Endodermal cell (in vitro differentiated cells): Measurements from ENCODE around the gene IL11. TPM values are rescaled to one million over a fixed set of nuclear protein-coding genes. Genes with fewer than 3 reads are reported as not detected.

Experiments
- DNase-seq: peaks from one replicate; pipeline ENCODE4 v3.0.0-alpha.2; 2017
- H3K27ac ChIP-seq: 2 replicates; pipeline ENCODE4 v1.5.1; 2013; ENCODE audit warnings: mild to moderate bottlenecking, low read depth, low read length, moderate library complexity
- H3K27me3 ChIP-seq: 2 replicates; pipeline ENCODE4 v1.6.1; 2013; ENCODE audit warnings: mild to moderate bottlenecking, low read length, moderate library complexity; ENCODE audit not compliant: insufficient read depth, control insufficient read depth, poor library complexity, severe bottlenecking
- H3K36me3 ChIP-seq: 2 replicates; pipeline ENCODE4 v1.7.0; 2013; ENCODE audit warnings: mild to moderate bottlenecking, low read length, moderate library complexity; ENCODE audit not compliant: control insufficient read depth, insufficient read depth
- H3K4me1 ChIP-seq: one replicate; pipeline ENCODE4 v1.7.0; 2013; ENCODE audit warnings: low read length; ENCODE audit not compliant: control insufficient read depth, insufficient read depth
- H3K4me3 ChIP-seq: 2 replicates; pipeline ENCODE4 v1.5.1; 2013; ENCODE audit warnings: mild to moderate bottlenecking, low read length, moderate library complexity
- H3K9ac ChIP-seq: 2 replicates; pipeline ENCODE4 v1.6.1; 2013; ENCODE audit warnings: mild to moderate bottlenecking, low read length, moderate library complexity; ENCODE audit not compliant: poor library complexity, severe bottlenecking; ENCODE audit errors: extremely low read depth
- H3K9me3 ChIP-seq: 2 replicates; pipeline ENCODE4 v1.6.1; 2013; ENCODE audit warnings: mild to moderate bottlenecking, low read length, moderate library complexity; ENCODE audit not compliant: control insufficient read depth
- H3K27ac Mint-ChIP-seq: 2 replicates; pipeline ENCODE4 v1.8.0; 2020; ENCODE audit warnings: mixed read lengths
- H3K27me3 Mint-ChIP-seq: 2 replicates; pipeline ENCODE4 v1.8.0; 2021; ENCODE audit warnings: mild to moderate bottlenecking, mixed read lengths; ENCODE audit not compliant: insufficient read depth
- H3K36me3 Mint-ChIP-seq: 2 replicates; pipeline ENCODE4 v1.8.0; 2020; ENCODE audit warnings: low read depth, mixed read lengths
- H3K4me1 Mint-ChIP-seq: 2 replicates; pipeline ENCODE4 v1.8.0; 2020; ENCODE audit warnings: mixed read lengths
- H3K4me3 Mint-ChIP-seq: 2 replicates; pipeline ENCODE4 v1.8.0; 2020; ENCODE audit warnings: mild to moderate bottlenecking, moderate library complexity, mixed read lengths
- H3K9me3 Mint-ChIP-seq: 2 replicates; pipeline ENCODE4 v1.8.0; 2020; ENCODE audit warnings: mild to moderate bottlenecking, mixed read lengths
- WGBS, 2 experiments: methylation state at CpG; one replicate each; pipeline versions ENCODE4 v1.1.5 to v1.1.7; 2013; ENCODE audit warnings: missing lambda C conversion rate in 2 of 2, mixed read lengths in 1 of 2; ENCODE audit not compliant: insufficient coverage in 1 of 2, insufficient read length in 1 of 2; 5-methylcytosine and 5-hydroxymethylcytosine counted together
- total RNA-seq, 2 donors: library from RNA; stranded (reverse); fragmentation: NEBNext Ultra II Directional in 1 of 2; extraction: Animal tissue kit (Norgen Biotek cat#: 25700) in 1 of 2; gene quantifications; 2 replicates in 1 of 2; 3 replicates in 1 of 2; pipeline ENCODE4 v1.2.1, GENCODE V29; 2021
- TF ChIP-seq, protein P1 (sequence below): fragments of 200-600 bp; sonication (generic); conservative IDR thresholded peaks from 2 replicates; pipeline ENCODE4 v1.5.0; 2021; ENCODE audit warnings: antibody characterized with exemption, mild to moderate bottlenecking

Gene IL11
- total RNA-seq, 2 donors from 2014 or later = 0.91 to 1.7 TPM

DNA sequence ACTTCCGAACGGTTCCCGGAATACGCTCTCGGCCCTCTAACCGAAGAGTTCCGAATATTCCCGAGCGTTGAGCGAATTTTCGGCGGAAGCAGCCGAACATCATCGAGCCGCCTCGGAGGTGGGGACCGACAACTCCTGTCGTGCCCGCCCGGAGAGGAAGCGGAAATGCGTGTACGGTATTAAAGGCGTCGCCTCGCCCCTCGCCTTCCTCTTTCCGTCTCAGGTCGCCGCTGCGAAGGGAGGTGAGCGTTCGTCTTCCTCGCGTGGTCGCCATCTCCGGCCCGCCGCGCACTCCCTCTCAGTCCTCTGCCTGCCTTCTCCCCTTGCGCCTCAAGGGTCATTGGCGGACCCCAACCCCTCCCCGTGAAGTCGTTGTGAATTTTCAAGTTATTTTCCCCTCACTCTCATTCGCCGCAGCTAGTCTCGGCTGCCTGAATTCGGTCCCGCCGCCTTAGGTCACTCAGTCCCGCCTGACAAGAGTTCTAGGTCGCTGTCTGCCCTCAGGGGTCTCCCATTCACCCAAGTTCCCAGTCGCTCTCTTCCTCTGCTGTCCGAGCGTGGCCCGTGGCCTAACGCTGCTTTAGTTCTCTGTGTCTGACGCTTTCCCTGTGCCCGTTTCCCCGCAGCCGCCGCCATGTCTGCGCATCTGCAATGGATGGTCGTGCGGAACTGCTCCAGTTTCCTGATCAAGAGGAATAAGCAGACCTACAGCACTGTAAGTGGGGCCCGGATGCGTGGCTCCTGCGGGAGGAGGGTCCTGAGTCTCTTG, 15.6 kb upstream of the IL11 start, which contains the start of gene RPL28:
TSS of gene RPL28 (plus strand) at position 209 of the 769 bp plus-strand sequence. CDS start at position 635, 426 bp downstream.
- Mint-ChIP-seq H3K4me3 (peak within 1 kb of the TSS; percentile 98), H3K9me3 (no peaks in the 10 kb centered on the region), H3K4me1 (peaks cover 43% of the 10 kb centered on the region), H3K27me3 (peaks cover 14% of the 10 kb centered on the region), H3K27ac (peak within 1 kb of the TSS; percentile 97), H3K36me3 (peaks cover 45% of the 10 kb centered on the region)
- peak within 1 kb of the TSS; percentile 88 for H3K9ac ChIP-seq
- peaks cover 21% of the 10 kb centered on the region for H3K4me1 ChIP-seq
- H3K36me3 ChIP-seq = peaks cover 43% of the 10 kb centered on the region
- WGBS, 2 experiments = 0% methylated on average over 54 to 68 of the region's 68 CpGs
- peak within 1 kb of the TSS; percentile 99 for H3K4me3 ChIP-seq
- H3K27me3 ChIP-seq = no peaks in the 10 kb centered on the region
- peaks cover 3% of the 10 kb centered on the region for H3K9me3 ChIP-seq
- peak; percentile 99 for DNase-seq
- H3K27ac ChIP-seq = peak within 1 kb of the TSS; percentile 74
- TF ChIP-seq, protein P1, sequence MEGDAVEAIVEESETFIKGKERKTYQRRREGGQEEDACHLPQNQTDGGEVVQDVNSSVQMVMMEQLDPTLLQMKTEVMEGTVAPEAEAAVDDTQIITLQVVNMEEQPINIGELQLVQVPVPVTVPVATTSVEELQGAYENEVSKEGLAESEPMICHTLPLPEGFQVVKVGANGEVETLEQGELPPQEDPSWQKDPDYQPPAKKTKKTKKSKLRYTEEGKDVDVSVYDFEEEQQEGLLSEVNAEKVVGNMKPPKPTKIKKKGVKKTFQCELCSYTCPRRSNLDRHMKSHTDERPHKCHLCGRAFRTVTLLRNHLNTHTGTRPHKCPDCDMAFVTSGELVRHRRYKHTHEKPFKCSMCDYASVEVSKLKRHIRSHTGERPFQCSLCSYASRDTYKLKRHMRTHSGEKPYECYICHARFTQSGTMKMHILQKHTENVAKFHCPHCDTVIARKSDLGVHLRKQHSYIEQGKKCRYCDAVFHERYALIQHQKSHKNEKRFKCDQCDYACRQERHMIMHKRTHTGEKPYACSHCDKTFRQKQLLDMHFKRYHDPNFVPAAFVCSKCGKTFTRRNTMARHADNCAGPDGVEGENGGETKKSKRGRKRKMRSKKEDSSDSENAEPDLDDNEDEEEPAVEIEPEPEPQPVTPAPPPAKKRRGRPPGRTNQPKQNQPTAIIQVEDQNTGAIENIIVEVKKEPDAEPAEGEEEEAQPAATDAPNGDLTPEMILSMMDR = no peak

DNA sequence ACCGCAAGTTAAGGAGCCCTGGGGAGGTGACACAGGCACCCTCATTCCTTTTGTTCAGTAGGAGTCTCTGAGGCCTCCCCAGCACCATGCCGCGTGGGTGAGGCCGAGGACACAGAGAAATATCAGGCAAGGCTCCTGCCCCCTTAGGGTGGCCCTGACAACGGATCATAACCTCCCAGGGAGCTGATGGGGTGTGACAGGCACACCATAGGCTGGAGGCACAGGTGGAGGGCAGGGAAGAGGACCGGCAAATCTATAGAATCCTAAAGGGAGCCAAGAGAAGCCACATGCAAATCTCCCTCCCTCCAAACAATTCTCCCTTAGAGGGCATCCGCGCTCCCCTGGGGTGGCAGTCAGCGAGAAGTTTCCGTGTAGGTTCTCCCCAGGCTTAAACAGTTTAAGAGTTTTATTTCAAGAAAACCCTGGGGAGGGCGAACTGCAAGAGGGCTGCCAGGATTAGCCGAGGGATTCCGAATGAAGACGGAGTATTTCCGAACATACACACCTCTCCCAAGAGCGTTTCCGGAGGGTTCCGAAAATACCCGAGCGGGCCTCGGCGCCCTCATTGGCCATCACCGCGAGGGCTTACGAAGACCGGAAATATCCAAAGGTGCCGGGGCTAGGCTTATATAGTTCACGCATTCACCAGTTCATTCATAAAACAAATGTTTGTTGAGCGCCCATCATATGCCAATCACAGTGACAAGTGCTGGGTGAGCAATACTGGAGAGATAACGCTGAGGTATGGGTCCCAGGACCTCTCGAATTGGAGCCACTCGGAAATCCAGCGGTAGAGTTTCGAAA, 14.9 kb upstream of the IL11 start:
- peak; percentile 99 for DNase-seq
- Mint-ChIP-seq H3K27me3 (peaks cover 18% of the 10 kb centered on the region), H3K4me3 (peak overlapping the region; percentile 98), H3K9me3 (no peaks in the 10 kb centered on the region), H3K4me1 (peaks cover 36% of the 10 kb centered on the region), H3K36me3 (peaks cover 41% of the 10 kb centered on the region), H3K27ac (peak overlapping the region; percentile 97)
- TF ChIP-seq, protein P1 = no peak
- no peaks in the 10 kb centered on the region for H3K27me3 ChIP-seq
- peaks cover 38% of the 10 kb centered on the region for H3K36me3 ChIP-seq
- peak overlapping the region; percentile 99 for H3K4me3 ChIP-seq
- peaks cover 21% of the 10 kb centered on the region for H3K4me1 ChIP-seq
- WGBS, 2 experiments = 7 to 10% methylated on average over 26 to 34 of the region's 34 CpGs
- peak overlapping the region; percentile 74 for H3K27ac ChIP-seq
- H3K9me3 ChIP-seq = peaks cover 3% of the 10 kb centered on the region
- H3K9ac ChIP-seq = peak overlapping the region; percentile 88

DNA sequence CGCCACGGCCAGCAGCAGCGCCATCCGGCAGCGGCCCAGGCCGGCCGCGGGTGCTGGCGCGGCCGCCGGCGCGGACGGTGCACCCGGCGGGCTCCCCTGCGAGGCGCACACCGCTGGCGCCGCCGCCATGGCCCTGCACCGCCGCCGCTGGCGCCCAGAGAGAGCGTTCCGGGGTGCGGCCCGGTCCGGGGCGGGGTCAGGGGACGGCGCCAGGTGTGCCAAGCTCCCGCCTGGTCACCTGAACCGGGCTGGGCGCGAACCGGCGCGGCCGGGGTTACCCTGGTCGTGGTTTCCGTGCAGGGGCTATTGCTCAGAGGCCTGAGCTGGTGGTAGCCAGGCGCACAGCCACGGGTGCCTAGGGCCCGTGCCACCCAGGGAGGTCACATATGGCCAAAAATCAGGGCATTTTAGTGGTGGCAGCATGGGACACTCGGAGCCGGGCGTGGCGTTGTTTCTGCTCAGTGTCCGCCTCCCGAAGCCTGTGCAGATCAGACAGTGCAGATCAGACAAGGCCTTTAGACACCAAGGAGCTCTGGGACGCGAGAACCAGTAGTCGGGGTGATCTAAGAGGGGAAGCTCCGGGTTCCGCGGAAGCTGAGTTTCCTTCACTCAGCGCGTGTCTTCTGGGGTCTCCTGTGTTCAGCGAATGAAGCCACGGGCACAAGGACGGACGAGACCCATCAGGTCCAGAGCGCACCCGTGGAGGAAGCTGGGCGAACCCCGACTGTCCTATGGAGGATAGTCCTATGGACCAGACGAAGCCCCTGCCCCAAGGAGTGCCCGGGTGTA, 14.1 kb upstream of the IL11 start, which contains the start of gene TMEM238:
TSS of gene TMEM238 (minus strand) at position 162 of the 789 bp plus-strand sequence. CDS start at position 129, 33 bp downstream.
- Histone ChIP-seq H3K9me3 (peaks cover 3% of the 10 kb centered on the region), H3K9ac (peak within 1 kb of the TSS; percentile 88), H3K4me1 (peaks cover 14% of the 10 kb centered on the region), H3K27ac (peak within 1 kb of the TSS; percentile 25), H3K36me3 (peaks cover 30% of the 10 kb centered on the region), H3K27me3 (no peaks in the 10 kb centered on the region), H3K4me3 (peak within 1 kb of the TSS; percentile 99)
- H3K9me3 Mint-ChIP-seq = no peaks in the 10 kb centered on the region
- peak; percentile 69 for DNase-seq
- peaks cover 24% of the 10 kb centered on the region for H3K27me3 Mint-ChIP-seq
- TF ChIP-seq, protein P1 = no peak
- peak within 1 kb of the TSS; percentile 97 for H3K27ac Mint-ChIP-seq
- peaks cover 29% of the 10 kb centered on the region for H3K4me1 Mint-ChIP-seq
- H3K36me3 Mint-ChIP-seq = peaks cover 35% of the 10 kb centered on the region
- H3K4me3 Mint-ChIP-seq = peak within 1 kb of the TSS; percentile 98
- WGBS, 2 experiments = 35 to 63% methylated on average over 37 to 72 of the region's 72 CpGs
